ENCODE measurements around the gene SASH1. TPM values are rescaled to one million over a fixed set of nuclear protein-coding genes. Genes with fewer than 3 reads are reported as not detected.

Gene SASH1
- total RNA-seq, 1 experiment from 2014 or later, result 33.2 TPM

DNA sequence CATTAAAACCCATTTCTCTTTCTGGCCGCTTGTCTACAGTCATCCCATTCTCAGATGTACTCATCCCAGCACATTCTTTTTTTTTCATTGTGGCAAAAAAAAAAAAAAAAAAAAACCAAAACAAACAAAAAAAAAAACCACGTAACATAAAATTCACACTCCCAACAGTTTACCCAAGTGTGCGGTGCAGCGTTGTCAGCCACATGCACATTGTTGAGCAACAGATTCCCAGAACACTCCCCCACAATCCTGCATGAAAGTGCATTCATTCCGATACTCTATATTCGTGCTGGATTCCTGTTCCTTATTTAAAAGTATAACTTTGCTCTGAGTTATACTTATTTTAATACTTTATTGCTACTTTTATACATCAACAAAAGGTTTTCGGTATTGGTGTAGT, 96.0 kb downstream of the SASH1 start:
- peaks cover 18 to 20% of the 10 kb centered on the region in 2 experiments for H3K4me1 Mint-ChIP-seq
- H3K27me3 Mint-ChIP-seq (ENCODE audit: low read depth), result no peaks in the 10 kb centered on the region
- H3T11ph ChIP-seq (ENCODE audit: low read length), result no peak overlapping the region
- no peak overlapping the region for H2BK20ac ChIP-seq (ENCODE audit: low read depth, low read length, poor library complexity, severe bottlenecking)
- H3K36me3 Mint-ChIP-seq (ENCODE audit: insufficient read depth in 1 of 3, low read depth in 3 of 3), result peaks cover 0 to 4% (median 2%) of the 10 kb centered on the region in 3 experiments; a peak in 2 of 7 replicates
- no peaks in the 10 kb centered on the region for H4K20me1 ChIP-seq (ENCODE audit: control insufficient read depth, insufficient read depth, insufficient read length)
- H3K18ac ChIP-seq (ENCODE audit: insufficient read length, low read depth, low read length), result no peak overlapping the region
- no peaks in the 10 kb centered on the region for H3K9me3 ChIP-seq (ENCODE audit: control insufficient read depth, low read depth, low read length)
- no peak overlapping the region for H3K23ac ChIP-seq (ENCODE audit: insufficient read length, low read depth, low read length)
- H3K4me2 ChIP-seq (ENCODE audit: insufficient read depth, insufficient read length, low read length), result no peak overlapping the region
- no peak overlapping the region for H4K5ac ChIP-seq (ENCODE audit: insufficient read length, low read depth, low read length)
- no peak overlapping the region for H3K27ac Mint-ChIP-seq
- no peak overlapping the region for H2BK120ac ChIP-seq (ENCODE audit: low read depth, low read length, poor library complexity, severe bottlenecking)
- no peak overlapping the region for H2AK5ac ChIP-seq (ENCODE audit: insufficient read length, low read length)
- no peak overlapping the region for H2BK12ac ChIP-seq (ENCODE audit: insufficient read length, low read depth, low read length)
- no peak overlapping the region for H3K14ac ChIP-seq (ENCODE audit: insufficient read depth, low read length)
- H3K79me2 ChIP-seq (ENCODE audit: insufficient read depth, low read length), result no peaks in the 10 kb centered on the region
- H2BK5ac ChIP-seq (ENCODE audit: insufficient read length, low read length), result no peak overlapping the region
- no peak for DNase-seq
- no peak overlapping the region for H3K4ac ChIP-seq (ENCODE audit: low read depth, low read length)
- H3K4me1 ChIP-seq (ENCODE audit: insufficient read depth, low read length), result peaks cover under 1% of the 10 kb centered on the region
- WGBS (ENCODE audit: extremely low coverage, insufficient read length, low lambda C conversion rate), result no CpG with 5 or more reads among the region's 7 CpGs
- no peak overlapping the region for H3K9ac ChIP-seq (ENCODE audit: extremely low read depth, insufficient read length, low read length)
- no peak overlapping the region for H3K56ac ChIP-seq (ENCODE audit: insufficient read length, low read depth, low read length)
- H3K23me2 ChIP-seq (ENCODE audit: insufficient read length, low read depth, low read length, poor library complexity, severe bottlenecking), result no peaks in the 10 kb centered on the region
- H2AFZ ChIP-seq (ENCODE audit: low read length), result no peak overlapping the region
- H3K9me3 Mint-ChIP-seq, result no peaks in the 10 kb centered on the region
- no peaks in the 10 kb centered on the region for H3K79me1 ChIP-seq (ENCODE audit: insufficient read depth, low read depth, low read length, poor library complexity, severe bottlenecking)
- H3K27ac ChIP-seq (ENCODE audit: insufficient read length, low read depth, low read length), result no peak overlapping the region
- TF ChIP-seq, protein P1, sequence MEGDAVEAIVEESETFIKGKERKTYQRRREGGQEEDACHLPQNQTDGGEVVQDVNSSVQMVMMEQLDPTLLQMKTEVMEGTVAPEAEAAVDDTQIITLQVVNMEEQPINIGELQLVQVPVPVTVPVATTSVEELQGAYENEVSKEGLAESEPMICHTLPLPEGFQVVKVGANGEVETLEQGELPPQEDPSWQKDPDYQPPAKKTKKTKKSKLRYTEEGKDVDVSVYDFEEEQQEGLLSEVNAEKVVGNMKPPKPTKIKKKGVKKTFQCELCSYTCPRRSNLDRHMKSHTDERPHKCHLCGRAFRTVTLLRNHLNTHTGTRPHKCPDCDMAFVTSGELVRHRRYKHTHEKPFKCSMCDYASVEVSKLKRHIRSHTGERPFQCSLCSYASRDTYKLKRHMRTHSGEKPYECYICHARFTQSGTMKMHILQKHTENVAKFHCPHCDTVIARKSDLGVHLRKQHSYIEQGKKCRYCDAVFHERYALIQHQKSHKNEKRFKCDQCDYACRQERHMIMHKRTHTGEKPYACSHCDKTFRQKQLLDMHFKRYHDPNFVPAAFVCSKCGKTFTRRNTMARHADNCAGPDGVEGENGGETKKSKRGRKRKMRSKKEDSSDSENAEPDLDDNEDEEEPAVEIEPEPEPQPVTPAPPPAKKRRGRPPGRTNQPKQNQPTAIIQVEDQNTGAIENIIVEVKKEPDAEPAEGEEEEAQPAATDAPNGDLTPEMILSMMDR (conservative IDR thresholded peaks at IDR 0.05), result no peak
- no peak overlapping the region for H4K8ac ChIP-seq (replicated peaks; ENCODE audit: insufficient read length, low read depth, low read length)
- no peak overlapping the region for H2BK15ac ChIP-seq (ENCODE audit: low read depth, low read length)
- H3K4me3 Mint-ChIP-seq, result no peak overlapping the region
- H3K27me3 ChIP-seq (ENCODE audit: insufficient read depth, low read length), result no peaks in the 10 kb centered on the region
- H4K91ac ChIP-seq (ENCODE audit: insufficient read length, low read depth, low read length), result no peak overlapping the region
